ENCODE data around the gene SLC35A4.

DNA sequence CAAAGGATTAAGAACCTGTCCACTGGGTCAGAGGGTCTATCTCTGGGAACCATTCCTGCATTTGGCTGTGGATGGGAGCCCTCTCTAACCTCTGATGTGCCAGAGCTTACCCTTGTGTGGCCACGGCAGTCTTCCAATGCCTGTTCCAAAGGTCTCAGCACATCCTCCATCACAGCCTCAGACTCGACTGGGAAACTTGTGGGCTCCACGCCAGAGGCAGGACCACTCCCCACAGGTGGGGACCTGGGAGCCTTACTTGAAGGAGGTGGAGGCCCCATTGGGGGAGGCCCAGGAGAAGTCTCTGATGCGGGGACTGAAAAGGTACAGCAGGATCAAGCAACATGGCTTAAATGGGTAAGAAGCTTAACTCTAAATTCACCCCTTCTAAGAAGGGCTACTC lies 12.8 kb upstream of the SLC35A4 start:
- TF ChIP-seq CEBPB (IDR thresholded peaks at IDR 0.05; ENCODE audit: low read depth, low read length) (no peak), POLR2A (IDR thresholded peaks at IDR 0.05; ENCODE audit: control extremely low read depth in 1 of 2, low read depth in 2 of 2, low read length in 2 of 2) (no peak), CTCF (IDR thresholded peaks at IDR 0.05; ENCODE audit: control extremely low read depth in 1 of 3, insufficient read depth in 1 of 3, low read depth in 1 of 3, low read length in 3 of 3) (no peak), NRF1 (IDR thresholded peaks at IDR 0.05; ENCODE audit: low read depth, low read length) (no peak)
